ENCODE data around the gene MNX1. TPM values are rescaled to one million over a fixed set of nuclear protein-coding genes. Genes with fewer than 3 reads are reported as not detected.

MNX1 gene
- total RNA-seq, 1 experiment from 2014 or later, result 1.2 TPM

GRCh38 chr7:156962897-156963296 lies 47.6 kb downstream of the MNX1 start:
- DNase-seq, result no peak
- Histone ChIP-seq H3K27me3 (ENCODE audit: control insufficient read depth, insufficient read depth, low read length) (no peaks in the 10 kb centered on the region), H3K4me3 (ENCODE audit: insufficient read depth, low read depth, low read length) (no peak overlapping the region), H3K36me3 (replicated peaks; ENCODE audit: control insufficient read depth, insufficient read depth, low read length) (peaks cover 59% of the 10 kb centered on the region)

GRCh38 chr7:156962145-156962544 lies 48.3 kb downstream of the MNX1 start:
- no peak for DNase-seq
- H3K36me3 ChIP-seq (replicated peaks; ENCODE audit: control insufficient read depth, insufficient read depth, low read length), result peaks cover 58% of the 10 kb centered on the region

DNA sequence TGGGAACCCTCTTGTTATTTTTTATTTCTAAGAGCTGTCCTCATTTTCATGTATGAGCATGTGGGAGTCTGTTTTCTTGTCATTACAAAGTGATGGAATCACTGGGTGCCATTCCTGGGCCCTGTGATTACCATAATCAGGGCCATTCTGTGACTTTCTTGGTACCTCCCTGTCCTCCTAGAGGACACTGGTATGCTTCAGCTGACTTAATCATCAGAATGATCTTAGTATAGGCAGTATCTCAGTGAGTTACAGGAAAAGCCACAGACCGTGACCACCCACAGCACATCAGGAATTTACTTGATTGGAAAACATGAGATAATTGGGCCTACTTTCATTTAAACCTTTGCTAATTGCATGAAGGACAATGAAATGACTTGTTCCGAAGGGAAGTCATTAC lies 53.7 kb downstream of the MNX1 start:
- H3K4me3 ChIP-seq (ENCODE audit: insufficient read depth, low read depth, low read length), result no peak overlapping the region
- no peak for DNase-seq
- H3K27me3 ChIP-seq (ENCODE audit: control insufficient read depth, insufficient read depth, low read length), result no peaks in the 10 kb centered on the region
- peaks cover 55% of the 10 kb centered on the region for H3K36me3 ChIP-seq (replicated peaks; ENCODE audit: control insufficient read depth, insufficient read depth, low read length)

More at GRCh38 chr7:156962145-156962544, 48.3 kb downstream of the MNX1 start:
- Histone ChIP-seq H3K27me3 (ENCODE audit: control insufficient read depth, insufficient read depth, low read length) (no peaks in the 10 kb centered on the region), H3K4me3 (ENCODE audit: insufficient read depth, low read depth, low read length) (no peak overlapping the region)

- Histone ChIP-seq H3K36me3 (replicated peaks; ENCODE audit: control insufficient read depth, insufficient read depth, low read length) (peaks cover 43% of the 10 kb centered on the region), H3K4me3 (ENCODE audit: insufficient read depth, low read depth, low read length) (no peak overlapping the region), H3K27me3 (ENCODE audit: control insufficient read depth, insufficient read depth, low read length) (no peaks in the 10 kb centered on the region)
- no peak for DNase-seq
These were observed 55.5 kb downstream of the MNX1 start for GRCh38 chr7:156954941-156955340.

Other genes with a start within 250 kb of the MNX1 start
- gene LMBR1, start 117.5 kb downstream of the MNX1 start, total RNA-seq (2014; rRNA removed; shearing (Covaris generic)), result 32.0 and 34.4 TPM in 2 replicates
- 12.7 and 25.1 TPM in 2 replicates for gene NOM1, start 61.0 kb downstream of the MNX1 start, total RNA-seq (2014; rRNA removed; shearing (Covaris generic))
- gene UBE3C, start 128.3 kb upstream of the MNX1 start, total RNA-seq (2014; rRNA removed; shearing (Covaris generic)), result 69.0 and 94.0 TPM in 2 replicates

Data from H7 (cell line).